ENCODE results near the gene NELL1. TPM values are rescaled to one million over a fixed set of nuclear protein-coding genes. Genes with fewer than 3 reads are reported as not detected.
A peak's percentile ranks its signal among the peaks of the same experiment; 100 is the strongest.

NELL1 gene
- total RNA-seq, 1 experiment from 2014 or later: not detected

DNA sequence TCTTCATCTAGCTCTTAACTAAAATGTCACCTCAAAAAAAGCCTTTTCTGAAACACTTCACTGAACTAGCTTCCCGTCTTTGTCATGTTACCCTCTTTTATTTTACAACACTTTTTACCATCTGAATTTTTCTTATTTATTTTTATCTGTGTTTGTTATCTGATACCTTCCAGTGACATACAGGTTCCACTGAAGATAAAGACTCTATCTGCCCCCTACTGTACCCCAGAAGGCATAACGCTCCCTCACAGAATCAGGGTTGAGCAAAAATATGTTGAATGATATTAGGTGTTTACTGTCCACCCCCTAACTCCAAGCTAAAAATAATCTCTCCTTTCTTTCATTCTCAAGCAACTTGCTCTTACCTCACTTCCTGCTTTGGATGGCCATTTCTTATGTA, 654.2 kb downstream of the NELL1 start:
- H3K9me3 Mint-ChIP-seq (ENCODE audit: unreplicated experiment): peaks cover 19% of the 10 kb centered on the region
- no peaks in the 10 kb centered on the region for H3K36me3 ChIP-seq (ENCODE audit: control insufficient read depth, insufficient read depth, low read length)
- no peak overlapping the region for H3K4me3 Mint-ChIP-seq (ENCODE audit: unreplicated experiment)
- no peaks in the 10 kb centered on the region for H3K4me1 Mint-ChIP-seq (ENCODE audit: low read depth, unreplicated experiment)
- H3K36me3 Mint-ChIP-seq (ENCODE audit: insufficient read depth, unreplicated experiment): no peaks in the 10 kb centered on the region
- no peak overlapping the region for H3K27ac Mint-ChIP-seq (ENCODE audit: unreplicated experiment)
- CTCF ChIA-PET: interaction anchor here (1.0 kb wide), 1 partner anchor 142 kb away, joined by 3 read pairs; no protein-coding TSS in a partner anchor
- H3K9me3 ChIP-seq: no peaks in the 10 kb centered on the region
- TF ChIP-seq CTCF (IDR thresholded peaks at IDR 0.05; ENCODE audit: insufficient read depth in 1 of 2, low read depth in 1 of 2, low read length in 1 of 2, severe bottlenecking in 1 of 2, unreplicated experiment in 1 of 2): peak; percentile 6 to 25
- H3K4me3 ChIP-seq (ENCODE audit: low read depth, low read length): no peak overlapping the region
- H3K27me3 Mint-ChIP-seq (ENCODE audit: insufficient read depth, unreplicated experiment): no peaks in the 10 kb centered on the region
- no peaks in the 10 kb centered on the region for H3K4me1 ChIP-seq
- H3K27me3 ChIP-seq (replicated peaks; ENCODE audit: control insufficient read depth, insufficient read depth, low read length): no peaks in the 10 kb centered on the region
- DNase-seq: no peak
- POLR2A ChIA-PET: no interaction called here
- intact Hi-C loops (cut with micrococcal nuclease; ENCODE audit: unreplicated experiment): loop anchor here (2.0 kb wide), 1 partner anchor 675 kb away; no protein-coding TSS in a partner anchor
- no TSS peak for BruUV-seq (replicated peaks)

GRCh38 chr11:21343204-21343603, 673.8 kb downstream of the NELL1 start:
- Mint-ChIP-seq H3K36me3 (ENCODE audit: insufficient read depth, unreplicated experiment) (no peaks in the 10 kb centered on the region), H3K9me3 (ENCODE audit: unreplicated experiment) (no peaks in the 10 kb centered on the region), H3K4me1 (ENCODE audit: low read depth, unreplicated experiment) (no peaks in the 10 kb centered on the region), H3K27me3 (ENCODE audit: insufficient read depth, unreplicated experiment) (no peaks in the 10 kb centered on the region), H3K4me3 (ENCODE audit: unreplicated experiment) (no peak overlapping the region), H3K27ac (ENCODE audit: unreplicated experiment) (no peak overlapping the region)
- Histone ChIP-seq H3K36me3 (ENCODE audit: control insufficient read depth, insufficient read depth, low read length) (no peaks in the 10 kb centered on the region), H3K9me3 (no peaks in the 10 kb centered on the region), H3K4me3 (ENCODE audit: low read depth, low read length) (no peak overlapping the region), H3K27me3 (replicated peaks; ENCODE audit: control insufficient read depth, insufficient read depth, low read length) (no peaks in the 10 kb centered on the region), H3K4me1 (no peaks in the 10 kb centered on the region)
- no peak for DNase-seq
- no peak for TF ChIP-seq CTCF (IDR thresholded peaks at IDR 0.05; ENCODE audit: insufficient read depth in 1 of 2, low read depth in 1 of 2, low read length in 1 of 2, severe bottlenecking in 1 of 2, unreplicated experiment in 1 of 2)
- intact Hi-C loops (cut with micrococcal nuclease; ENCODE audit: unreplicated experiment): no loop called here
- ChIA-PET POLR2A (no interaction called here), CTCF (no interaction called here)
- no TSS peak for BruUV-seq (replicated peaks)

DNA sequence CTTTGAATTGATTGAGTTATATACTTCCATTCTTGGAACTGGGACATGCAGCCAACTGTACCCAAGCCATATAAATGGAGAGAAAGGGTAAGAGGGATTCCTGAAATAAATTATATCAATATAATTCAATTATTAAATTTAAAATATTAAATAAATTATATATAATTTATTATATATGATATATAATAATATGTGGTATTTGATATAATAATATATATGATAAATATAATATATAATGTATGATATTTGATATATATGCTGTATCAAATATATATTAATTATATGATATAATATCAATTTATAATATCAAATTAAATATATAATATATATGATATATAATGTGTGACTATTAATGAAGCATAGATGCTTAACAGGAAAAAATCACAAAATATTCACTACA, 677.0 kb downstream of the NELL1 start:
- H3K9me3 ChIP-seq: no peaks in the 10 kb centered on the region
- no peak overlapping the region for H3K4me3 Mint-ChIP-seq (ENCODE audit: unreplicated experiment)
- H3K27me3 Mint-ChIP-seq (ENCODE audit: insufficient read depth, unreplicated experiment): no peaks in the 10 kb centered on the region
- CTCF ChIA-PET: no interaction called here
- no peaks in the 10 kb centered on the region for H3K36me3 Mint-ChIP-seq (ENCODE audit: insufficient read depth, unreplicated experiment)
- no peaks in the 10 kb centered on the region for H3K9me3 Mint-ChIP-seq (ENCODE audit: unreplicated experiment)
- H3K4me3 ChIP-seq (ENCODE audit: low read depth, low read length): no peak overlapping the region
- no peak for TF ChIP-seq CTCF (IDR thresholded peaks at IDR 0.05; ENCODE audit: insufficient read depth in 1 of 2, low read depth in 1 of 2, low read length in 1 of 2, severe bottlenecking in 1 of 2, unreplicated experiment in 1 of 2)
- DNase-seq: no peak
- POLR2A ChIA-PET: no interaction called here
- H3K27me3 ChIP-seq (replicated peaks; ENCODE audit: control insufficient read depth, insufficient read depth, low read length): no peaks in the 10 kb centered on the region
- intact Hi-C loops (cut with micrococcal nuclease; ENCODE audit: unreplicated experiment): no loop called here
- H3K4me1 ChIP-seq: no peaks in the 10 kb centered on the region
- no peak overlapping the region for H3K27ac Mint-ChIP-seq (ENCODE audit: unreplicated experiment)
- no peaks in the 10 kb centered on the region for H3K36me3 ChIP-seq (ENCODE audit: control insufficient read depth, insufficient read depth, low read length)
- no peaks in the 10 kb centered on the region for H3K4me1 Mint-ChIP-seq (ENCODE audit: low read depth, unreplicated experiment)
- BruUV-seq (replicated peaks): no TSS peak

Data from Caco-2 (cell line).